ENCODE measurements around the gene CARMIL1. TPM values are rescaled to one million over a fixed set of nuclear protein-coding genes. Genes with fewer than 3 reads are reported as not detected.

Gene CARMIL1
- total RNA-seq, 1 donor from 2014 or later, result 86.3 TPM

GRCh38 chr6:25306379-25306778 lies 27.2 kb downstream of the CARMIL1 start:
- no peak for DNase-seq (ENCODE audit: low spot score, unreplicated experiment)
- H3K4me1 Mint-ChIP-seq (ENCODE audit: low read depth), result peaks cover 72% of the 10 kb centered on the region
- H3K9me3 Mint-ChIP-seq (ENCODE audit: low read depth), result peaks cover 4% of the 10 kb centered on the region
- H3K27me3 Mint-ChIP-seq, result no peaks in the 10 kb centered on the region
- H3K4me3 Mint-ChIP-seq (ENCODE audit: low read depth), result no peak overlapping the region
- no peak overlapping the region for H3K27ac Mint-ChIP-seq
- TF ChIP-seq, protein P1, sequence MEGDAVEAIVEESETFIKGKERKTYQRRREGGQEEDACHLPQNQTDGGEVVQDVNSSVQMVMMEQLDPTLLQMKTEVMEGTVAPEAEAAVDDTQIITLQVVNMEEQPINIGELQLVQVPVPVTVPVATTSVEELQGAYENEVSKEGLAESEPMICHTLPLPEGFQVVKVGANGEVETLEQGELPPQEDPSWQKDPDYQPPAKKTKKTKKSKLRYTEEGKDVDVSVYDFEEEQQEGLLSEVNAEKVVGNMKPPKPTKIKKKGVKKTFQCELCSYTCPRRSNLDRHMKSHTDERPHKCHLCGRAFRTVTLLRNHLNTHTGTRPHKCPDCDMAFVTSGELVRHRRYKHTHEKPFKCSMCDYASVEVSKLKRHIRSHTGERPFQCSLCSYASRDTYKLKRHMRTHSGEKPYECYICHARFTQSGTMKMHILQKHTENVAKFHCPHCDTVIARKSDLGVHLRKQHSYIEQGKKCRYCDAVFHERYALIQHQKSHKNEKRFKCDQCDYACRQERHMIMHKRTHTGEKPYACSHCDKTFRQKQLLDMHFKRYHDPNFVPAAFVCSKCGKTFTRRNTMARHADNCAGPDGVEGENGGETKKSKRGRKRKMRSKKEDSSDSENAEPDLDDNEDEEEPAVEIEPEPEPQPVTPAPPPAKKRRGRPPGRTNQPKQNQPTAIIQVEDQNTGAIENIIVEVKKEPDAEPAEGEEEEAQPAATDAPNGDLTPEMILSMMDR (IDR thresholded peaks at IDR 0.05; ENCODE audit: unreplicated experiment), result no peak
- peaks cover 6% of the 10 kb centered on the region for H3K36me3 Mint-ChIP-seq (ENCODE audit: insufficient read depth)

DNA sequence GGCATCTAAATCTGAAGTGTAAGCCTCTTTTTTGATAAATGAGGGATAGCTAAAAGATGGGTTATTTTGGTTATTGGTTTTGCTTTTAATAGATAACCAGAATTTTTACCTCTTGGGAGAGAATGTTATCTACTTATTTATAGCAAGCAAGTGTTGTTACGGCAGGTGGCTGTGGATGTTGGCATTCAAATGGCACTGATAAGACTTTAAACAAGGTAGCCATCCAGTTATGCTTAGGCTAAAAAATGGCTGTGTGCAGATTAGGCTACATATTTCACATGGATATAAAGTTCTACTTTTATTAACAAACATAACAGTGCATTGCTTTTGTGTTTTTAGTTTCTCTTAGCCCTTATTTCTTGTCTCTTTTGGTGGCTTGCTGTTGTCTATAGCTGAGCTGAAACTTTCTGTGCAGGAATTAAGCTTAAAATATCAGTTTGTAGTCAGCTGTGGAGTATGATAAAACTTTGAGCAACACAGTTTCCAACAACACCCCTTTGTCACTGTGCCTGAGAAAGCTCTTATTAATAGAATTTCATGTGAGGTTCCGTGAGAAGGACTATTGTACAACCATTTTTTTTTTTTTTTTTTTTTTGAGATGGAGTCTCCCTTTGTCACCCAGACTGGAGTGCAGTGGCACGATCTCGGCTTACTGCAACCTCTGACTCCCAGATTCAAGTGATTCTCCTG lies 28.8 kb downstream of the CARMIL1 start:
- Mint-ChIP-seq H3K4me3 (ENCODE audit: low read depth) (no peak overlapping the region), H3K9me3 (ENCODE audit: low read depth) (peaks cover 4% of the 10 kb centered on the region), H3K36me3 (ENCODE audit: insufficient read depth) (peaks cover 6% of the 10 kb centered on the region), H3K4me1 (ENCODE audit: low read depth) (peaks cover 72% of the 10 kb centered on the region), H3K27ac (peak overlapping the region; percentile 73), H3K27me3 (no peaks in the 10 kb centered on the region)
- DNase-seq (ENCODE audit: low spot score, unreplicated experiment), result no peak
- TF ChIP-seq, protein P1 (IDR thresholded peaks at IDR 0.05; ENCODE audit: unreplicated experiment), result no peak

DNA sequence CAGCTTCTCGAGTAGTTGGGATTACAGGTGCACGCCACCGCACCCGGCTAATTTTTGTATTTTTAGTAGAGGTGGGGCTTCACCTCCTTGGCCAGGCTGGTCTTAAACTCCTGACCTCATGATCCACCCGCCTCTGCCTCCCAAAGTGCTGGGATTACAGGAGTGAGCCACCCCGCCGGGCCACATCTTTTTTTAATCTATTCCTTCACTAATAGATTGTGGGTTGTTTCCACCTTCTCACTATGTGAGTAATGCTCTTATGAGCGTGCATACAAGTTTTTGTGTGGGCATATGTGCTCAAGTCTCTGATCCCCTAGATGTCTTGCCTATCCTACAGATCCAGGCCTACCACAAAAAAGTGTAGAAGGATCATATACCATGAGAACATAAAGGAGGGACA lies 30.7 kb downstream of the CARMIL1 start:
- no peak for DNase-seq (ENCODE audit: low spot score, unreplicated experiment)
- Mint-ChIP-seq H3K27ac (peak overlapping the region; percentile 90), H3K36me3 (ENCODE audit: insufficient read depth) (no peaks in the 10 kb centered on the region), H3K4me3 (ENCODE audit: low read depth) (no peak overlapping the region), H3K9me3 (ENCODE audit: low read depth) (no peaks in the 10 kb centered on the region), H3K27me3 (no peaks in the 10 kb centered on the region), H3K4me1 (ENCODE audit: low read depth) (peaks cover 70% of the 10 kb centered on the region)
- TF ChIP-seq, protein P1 (IDR thresholded peaks at IDR 0.05; ENCODE audit: unreplicated experiment), result no peak

DNA sequence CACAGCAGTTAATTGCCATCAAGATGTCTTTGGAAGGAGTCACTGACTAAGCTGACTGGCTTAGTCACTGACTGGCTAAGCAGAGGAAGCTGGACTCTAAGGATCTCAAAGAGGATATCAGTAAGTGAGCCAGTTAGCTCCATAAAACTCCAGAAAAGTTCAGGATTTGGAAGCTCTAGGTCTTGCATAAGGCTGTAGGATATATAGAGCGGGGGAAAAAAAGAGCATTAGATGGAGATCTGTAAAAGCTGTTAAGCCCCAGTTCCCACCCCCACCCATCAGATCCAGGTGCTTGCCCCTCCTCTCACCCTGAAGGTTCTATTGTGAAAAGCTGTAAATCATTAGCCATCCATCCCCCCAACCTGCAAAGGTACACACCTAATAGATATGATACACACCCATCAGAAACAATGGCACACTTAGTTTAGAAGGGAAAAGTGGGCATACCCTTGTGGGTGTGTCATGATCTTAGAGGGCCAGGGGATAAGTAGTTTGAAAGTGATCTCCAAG lies 32.2 kb downstream of the CARMIL1 start:
- DNase-seq (ENCODE audit: low spot score, unreplicated experiment), result no peak
- peaks cover 73% of the 10 kb centered on the region for H3K4me1 Mint-ChIP-seq (ENCODE audit: low read depth)
- peak overlapping the region; percentile 87 for H3K27ac Mint-ChIP-seq
- H3K36me3 Mint-ChIP-seq (ENCODE audit: insufficient read depth), result no peaks in the 10 kb centered on the region
- peak overlapping the region; percentile 31 for H3K4me3 Mint-ChIP-seq (ENCODE audit: low read depth)
- TF ChIP-seq, protein P1 (IDR thresholded peaks at IDR 0.05; ENCODE audit: unreplicated experiment), result no peak
- H3K9me3 Mint-ChIP-seq (ENCODE audit: low read depth), result no peaks in the 10 kb centered on the region
- H3K27me3 Mint-ChIP-seq, result no peaks in the 10 kb centered on the region

GRCh38 chr6:25312034-25312620 lies 33.0 kb downstream of the CARMIL1 start:
- DNase-seq (ENCODE audit: low spot score, unreplicated experiment), result no peak
- TF ChIP-seq, protein P1 (IDR thresholded peaks at IDR 0.05; ENCODE audit: unreplicated experiment), result no peak
- Mint-ChIP-seq H3K9me3 (ENCODE audit: low read depth) (no peaks in the 10 kb centered on the region), H3K4me1 (ENCODE audit: low read depth) (peaks cover 74% of the 10 kb centered on the region), H3K27me3 (no peaks in the 10 kb centered on the region), H3K27ac (peak overlapping the region; percentile 87), H3K36me3 (ENCODE audit: insufficient read depth) (no peaks in the 10 kb centered on the region), H3K4me3 (ENCODE audit: low read depth) (peak overlapping the region; percentile 21)

Measured in progenitor cell of endocrine pancreas (in vitro differentiated cells).